Measurements from ENCODE around the gene BCL11A.

BCL11A gene

DNA sequence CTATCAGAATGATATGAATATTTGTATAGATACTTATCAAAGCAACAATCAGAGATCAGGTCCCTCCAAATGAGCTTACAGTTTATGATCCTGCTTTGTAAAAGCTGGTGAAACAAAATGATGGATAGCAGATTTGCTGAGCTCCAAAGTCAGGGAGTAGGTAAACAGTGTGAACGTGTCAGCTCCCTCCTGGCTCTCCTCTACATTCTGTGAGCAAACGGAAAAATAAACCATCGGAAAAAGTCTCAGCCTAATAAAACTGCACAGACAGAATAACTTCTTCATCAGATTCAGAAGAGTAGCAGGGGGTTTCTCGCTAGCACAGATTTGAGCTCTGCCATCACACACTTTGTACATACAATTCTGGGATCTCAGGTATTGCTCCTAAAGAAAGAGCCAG, 51.3 kb downstream of the BCL11A start:
- DNase-seq = no peak

DNA sequence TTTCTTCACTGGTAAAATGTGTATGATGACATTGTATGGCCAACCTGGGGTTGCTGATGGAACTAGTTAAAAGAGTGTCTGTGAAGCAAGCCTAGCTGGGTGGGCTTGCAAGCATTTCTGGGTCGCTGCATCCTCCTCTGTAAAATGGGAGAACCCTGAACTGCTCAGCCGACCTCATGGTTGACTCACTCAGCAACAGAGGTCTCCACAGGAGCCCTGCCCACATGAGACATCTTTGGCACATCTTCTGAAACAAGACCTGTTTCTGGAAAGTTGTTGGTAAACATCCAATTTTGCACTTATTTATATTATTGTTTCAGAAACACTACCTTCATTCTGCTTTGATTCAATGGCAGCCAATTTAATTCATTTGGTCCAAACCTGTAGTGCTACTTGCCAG, 52.6 kb downstream of the BCL11A start:
- DNase-seq = no peak

DNA sequence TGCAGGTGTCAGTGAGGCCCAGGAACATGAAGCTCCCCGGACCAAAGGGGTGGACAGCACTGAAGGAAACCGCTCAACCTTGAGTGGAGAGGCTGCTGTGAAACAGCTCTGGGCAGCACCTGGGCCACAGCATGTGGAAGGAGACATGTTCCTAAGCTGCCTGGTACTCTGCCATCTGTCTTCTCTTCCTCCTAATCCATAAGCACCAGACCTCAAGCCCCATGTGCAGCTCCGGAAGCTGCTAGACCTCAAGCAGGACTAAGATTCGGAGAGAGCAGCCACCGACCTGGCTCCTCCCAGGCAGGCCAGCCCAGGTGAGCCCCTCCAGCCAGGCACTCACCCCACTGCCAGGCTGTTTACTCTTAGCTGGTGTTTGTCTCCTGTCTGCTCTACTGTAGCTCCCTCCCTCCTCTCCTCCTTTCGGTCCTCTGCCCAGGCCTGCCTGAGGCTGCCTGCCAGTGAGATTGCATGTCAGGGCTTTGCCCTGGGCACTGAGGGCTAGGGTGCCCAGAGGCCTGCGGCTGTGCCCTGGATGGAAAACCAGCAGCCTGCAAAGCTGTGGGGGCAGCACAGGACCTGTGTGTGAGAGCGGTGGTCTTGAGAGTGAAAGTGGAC, 53.7 kb downstream of the BCL11A start:
- DNase-seq = no peak

DNA sequence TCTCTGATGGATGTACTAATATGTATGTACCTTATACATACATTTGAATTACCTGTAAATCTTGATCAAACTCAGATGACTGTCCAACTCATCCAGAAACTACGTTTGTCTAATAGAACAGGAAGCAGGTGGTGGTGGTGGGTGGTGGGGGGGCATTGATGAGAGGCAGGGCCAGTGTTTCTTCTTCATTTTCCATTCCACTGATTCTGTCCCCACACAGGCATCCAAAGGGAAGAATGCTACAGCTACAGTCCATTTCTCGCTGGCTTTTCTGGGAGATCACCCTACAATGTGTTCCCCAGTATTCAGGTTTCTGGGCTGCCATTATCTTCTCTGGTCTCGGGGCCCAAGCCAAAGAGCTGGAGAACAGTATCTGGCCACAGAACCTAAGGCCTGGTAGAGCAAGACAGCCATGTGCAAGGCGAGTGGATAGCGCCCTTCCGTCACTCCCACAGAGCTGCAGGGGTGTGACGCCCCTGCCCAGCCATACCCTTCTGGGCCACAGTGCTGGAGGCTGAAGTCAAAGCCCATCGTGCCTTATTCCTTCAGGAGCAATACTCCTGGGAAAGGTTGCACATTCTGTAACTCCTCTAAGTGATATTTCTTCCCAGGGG, 54.5 kb downstream of the BCL11A start:
- no peak for DNase-seq

DNA sequence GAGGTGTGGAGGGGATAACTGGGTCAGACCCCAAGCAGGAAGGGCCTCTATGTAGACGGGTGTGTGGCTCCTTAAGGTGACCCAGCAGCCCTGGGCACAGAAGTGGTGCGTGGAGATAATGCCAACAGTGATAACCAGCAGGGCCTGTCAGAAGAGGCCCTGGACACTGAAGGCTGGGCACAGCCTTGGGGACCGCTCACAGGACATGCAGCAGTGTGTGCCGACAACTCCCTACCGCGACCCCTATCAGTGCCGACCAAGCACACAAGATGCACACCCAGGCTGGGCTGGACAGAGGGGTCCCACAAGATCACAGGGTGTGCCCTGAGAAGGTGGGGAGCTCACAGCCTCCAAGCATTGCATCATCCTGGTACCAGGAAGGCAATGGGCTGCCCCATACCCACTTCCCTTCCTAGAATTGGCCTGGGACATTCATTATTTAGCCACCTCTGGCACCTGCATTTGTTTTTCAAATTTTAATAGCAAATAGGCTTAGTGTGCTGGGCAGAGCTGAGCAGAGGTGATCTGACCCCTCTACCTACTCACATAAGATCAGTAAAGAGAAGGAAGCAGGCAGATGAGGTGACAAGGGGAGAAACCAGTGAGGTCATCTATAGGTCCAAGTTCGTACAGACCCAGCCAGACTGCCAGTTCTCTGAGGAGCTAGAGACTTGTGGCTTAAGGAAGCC, 55.2 kb downstream of the BCL11A start:
- DNase-seq = no peak

DNA sequence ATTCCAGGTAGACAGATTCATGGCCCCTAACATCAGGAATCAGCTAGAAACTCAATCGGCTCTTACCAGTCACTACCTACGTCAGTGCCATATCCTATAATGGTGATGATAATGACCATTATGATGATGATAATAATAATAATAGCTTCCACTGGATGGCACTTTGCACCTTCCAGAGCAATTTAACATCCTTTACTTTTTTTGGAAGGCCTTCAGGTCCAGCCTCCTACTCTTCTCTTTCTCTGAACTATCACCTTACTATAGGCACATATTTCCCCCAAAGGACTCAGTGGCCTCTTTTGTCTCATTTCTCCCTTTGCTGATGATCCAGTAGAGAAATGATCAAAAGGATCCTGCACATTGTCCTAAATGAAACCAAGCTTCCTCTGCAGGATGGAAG, 56.0 kb downstream of the BCL11A start:
- no peak for DNase-seq

DNA sequence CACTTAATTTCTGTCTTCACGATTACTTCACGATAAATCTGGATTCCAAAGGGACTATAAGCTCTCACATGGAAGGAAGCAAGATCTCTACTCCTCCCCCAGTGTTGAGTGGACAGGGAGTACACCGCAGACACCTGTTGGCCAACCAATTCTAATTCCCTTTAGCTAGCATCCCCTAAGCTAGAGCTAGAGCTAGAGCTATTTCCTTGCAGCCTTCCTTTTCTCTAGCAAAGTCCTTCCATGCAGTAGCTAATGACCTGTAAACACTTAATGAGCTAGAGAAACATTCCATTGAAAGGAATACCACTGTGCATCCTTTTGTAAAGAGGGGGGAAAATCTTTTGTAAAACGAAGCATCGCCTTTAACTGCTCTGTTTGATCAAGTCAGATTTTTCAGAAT, 56.5 kb downstream of the BCL11A start:
- no peak for DNase-seq

DNA sequence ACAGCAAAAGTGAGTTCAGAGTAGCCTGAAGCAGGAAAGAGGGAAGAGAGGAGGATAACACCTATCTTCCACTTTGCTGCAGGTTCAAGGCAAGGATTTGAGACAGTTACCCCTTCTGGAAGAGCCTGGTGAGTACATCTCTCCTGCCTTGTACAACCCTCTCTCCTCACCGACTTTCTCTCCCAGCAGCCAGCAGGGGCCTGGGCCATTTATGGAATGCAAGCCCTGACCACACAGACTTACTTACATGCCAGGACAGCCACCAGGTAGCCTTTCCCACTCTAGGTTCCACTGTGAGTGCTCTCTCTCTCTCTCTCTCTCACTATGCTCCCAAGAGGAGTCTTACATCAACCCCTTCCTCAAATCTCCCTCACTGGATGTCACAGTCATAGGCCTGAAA, 57.0 kb downstream of the BCL11A start:
- DNase-seq = no peak

DNA sequence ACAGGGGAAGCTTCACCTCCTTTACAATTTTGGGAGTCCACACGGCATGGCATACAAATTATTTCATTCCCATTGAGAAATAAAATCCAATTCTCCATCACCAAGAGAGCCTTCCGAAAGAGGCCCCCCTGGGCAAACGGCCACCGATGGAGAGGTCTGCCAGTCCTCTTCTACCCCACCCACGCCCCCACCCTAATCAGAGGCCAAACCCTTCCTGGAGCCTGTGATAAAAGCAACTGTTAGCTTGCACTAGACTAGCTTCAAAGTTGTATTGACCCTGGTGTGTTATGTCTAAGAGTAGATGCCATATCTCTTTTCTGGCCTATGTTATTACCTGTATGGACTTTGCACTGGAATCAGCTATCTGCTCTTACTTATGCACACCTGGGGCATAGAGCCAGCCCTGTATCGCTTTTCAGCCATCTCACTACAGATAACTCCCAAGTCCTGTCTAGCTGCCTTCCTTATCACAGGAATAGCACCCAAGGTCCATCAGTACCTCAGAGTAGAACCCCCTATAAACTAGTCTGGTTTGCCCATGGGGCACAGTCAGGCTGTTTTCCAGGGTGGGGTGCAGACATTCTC, 58.3 kb downstream of the BCL11A start:
- DNase-seq = no peak

DNA sequence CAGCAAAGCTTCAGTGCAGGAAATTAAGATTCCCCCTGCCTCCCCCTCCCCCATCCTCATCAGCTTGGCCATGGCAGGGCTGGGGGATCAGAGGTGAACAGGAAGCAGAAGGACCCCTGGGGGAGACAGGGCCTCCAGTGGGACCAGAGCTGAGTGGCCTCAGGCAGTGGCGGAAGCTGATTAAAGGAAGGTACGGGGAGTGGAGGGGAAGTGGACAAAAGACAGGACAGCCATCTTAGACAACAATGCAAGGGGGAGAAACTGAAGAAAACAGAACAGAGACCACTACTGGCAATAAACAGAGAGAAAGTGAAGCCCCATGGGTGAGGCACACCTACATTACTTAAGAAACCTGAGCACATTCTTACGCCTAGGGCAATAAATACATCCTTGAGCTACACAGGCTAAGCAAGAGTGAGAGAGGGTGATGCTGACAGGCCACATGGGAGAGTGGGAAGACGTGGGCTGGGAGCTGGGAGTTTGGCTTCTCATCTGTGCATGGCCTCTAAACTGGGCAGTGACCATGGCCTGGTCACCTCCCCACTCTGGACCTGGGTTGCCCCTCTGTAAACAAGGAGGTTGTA, 59.6 kb downstream of the BCL11A start:
- no peak for DNase-seq

DNA sequence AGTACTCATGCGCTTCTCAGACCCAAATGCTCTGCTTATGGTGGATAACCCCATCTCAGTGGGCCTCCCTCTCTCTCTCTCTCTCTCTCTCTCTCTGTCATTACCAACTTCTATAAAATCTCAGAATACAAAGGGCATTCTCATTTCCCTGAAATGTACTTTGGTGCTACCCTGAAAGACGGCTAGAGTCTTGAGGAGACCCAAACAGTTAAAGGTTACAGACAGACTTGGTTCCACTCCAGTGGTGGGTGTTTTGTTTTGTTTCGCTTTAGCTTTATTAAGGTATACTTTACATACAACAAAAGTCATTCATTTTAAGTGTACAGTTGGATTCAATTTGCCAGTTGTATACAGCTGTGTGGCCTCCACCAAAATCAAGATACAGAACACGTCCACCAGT, 60.9 kb downstream of the BCL11A start:
- DNase-seq = no peak

DNA sequence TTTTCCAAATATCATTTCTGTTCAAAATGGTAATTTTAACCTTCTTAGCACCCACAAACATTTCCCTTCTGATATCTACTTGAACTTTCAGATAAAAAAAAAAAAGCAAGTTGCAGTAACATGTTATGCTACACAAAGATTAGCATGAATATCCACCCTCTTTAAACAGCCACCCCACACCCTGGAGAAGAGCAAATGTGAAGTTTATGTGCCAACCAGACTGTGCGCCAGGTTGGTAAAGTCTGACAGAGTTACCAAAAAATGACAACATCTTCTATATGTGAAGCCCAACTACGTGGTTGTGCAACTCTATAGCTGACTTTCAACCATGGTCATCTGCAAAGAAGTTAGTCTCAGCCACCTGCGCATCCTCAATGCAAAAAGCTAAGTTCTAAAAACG, 62.6 kb downstream of the BCL11A start:
- no peak for DNase-seq

DNA sequence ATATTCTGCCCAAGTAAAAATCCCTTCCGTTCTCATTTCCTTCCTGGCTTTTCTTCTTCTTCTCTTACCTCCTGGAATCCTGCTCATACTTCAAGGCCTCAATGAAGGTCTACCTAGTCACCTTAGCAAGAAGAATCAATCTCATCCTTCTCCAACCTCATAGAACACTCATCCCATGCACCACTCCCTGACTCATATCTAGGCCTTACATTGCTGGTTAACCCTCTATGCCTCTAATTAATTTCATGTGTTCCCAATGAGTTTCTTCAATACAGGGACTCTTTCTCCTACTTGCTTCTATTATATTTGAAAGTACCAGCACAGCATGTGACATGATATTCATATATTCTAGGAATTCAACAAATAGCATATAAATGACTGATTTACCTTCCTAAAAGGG, 63.0 kb downstream of the BCL11A start:
- DNase-seq = no peak

DNA sequence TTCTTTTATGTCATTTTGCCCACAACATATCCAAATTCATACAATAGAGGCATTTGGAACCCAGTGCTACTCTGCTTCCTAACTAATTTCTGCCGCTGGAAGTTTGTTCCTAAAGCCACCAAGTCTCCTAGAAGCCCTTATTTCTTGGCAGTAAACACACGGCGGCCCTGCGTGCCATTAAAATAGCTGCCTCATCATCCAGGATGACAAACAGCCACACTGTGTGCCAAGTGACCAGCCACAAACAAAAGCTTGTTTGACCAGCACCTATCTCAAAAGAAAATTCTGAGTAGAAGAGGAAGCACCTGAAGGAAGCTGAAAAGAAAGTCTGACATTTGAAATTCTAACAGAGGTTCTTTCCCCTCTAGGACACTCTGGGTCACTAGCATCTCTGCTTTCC, 64.2 kb downstream of the BCL11A start:
- no peak for DNase-seq

DNA sequence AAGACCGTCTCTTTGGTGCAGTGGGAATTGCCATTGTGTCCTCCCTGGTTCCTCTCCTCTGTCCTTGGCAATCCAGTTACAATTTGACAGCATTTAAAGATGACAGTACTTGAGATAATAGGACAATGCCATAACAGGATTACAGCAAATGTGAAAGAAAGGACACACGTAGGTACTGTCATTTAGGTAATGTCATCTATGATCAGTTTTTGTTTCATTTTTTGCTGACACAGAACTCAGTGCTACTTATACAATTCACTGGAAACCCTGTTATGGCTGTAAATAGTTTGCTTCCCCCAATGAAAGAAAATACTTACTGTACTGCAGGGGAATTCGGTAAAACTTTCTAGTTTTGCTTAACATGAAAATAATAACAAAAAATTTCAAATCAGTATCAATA, 65.2 kb downstream of the BCL11A start:
- no peak for DNase-seq

DNA sequence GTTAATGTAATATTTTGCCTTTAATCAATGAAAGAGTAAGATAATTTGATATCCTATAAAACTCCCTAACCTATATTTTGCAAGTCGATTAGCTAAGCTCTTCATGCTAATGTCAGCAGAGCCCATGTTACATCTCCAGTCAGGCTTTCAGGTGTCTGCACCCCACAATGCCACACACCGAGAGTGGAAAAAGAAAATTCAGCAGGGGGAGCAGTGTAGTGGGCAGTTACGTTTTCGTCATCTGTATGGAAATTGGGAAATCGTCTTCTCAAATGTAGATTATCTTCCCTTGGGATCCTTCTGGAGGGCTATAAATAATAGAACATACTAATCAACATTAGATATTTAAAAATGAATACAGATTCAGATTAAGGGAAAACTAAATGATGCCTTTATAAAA, 66.3 kb downstream of the BCL11A start:
- no peak for DNase-seq

DNA sequence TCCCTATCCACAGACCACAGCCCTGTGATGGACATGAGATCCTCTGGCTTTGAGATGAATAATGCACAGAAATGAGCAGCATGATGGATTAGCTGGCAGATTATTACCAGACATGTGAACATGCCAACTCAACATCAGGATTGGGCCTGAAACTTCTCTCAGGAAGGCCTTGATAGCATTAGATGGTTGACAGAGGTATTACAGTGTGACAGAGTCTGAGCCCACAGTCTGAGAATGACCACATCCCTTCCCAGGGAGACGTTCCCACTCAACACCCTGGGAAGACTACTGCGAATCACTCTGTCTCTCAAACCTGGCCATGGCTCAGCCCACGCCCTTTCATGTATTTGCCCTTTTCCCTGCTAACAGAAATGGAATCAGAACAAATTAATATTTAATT, 66.9 kb downstream of the BCL11A start:
- no peak for DNase-seq

DNA sequence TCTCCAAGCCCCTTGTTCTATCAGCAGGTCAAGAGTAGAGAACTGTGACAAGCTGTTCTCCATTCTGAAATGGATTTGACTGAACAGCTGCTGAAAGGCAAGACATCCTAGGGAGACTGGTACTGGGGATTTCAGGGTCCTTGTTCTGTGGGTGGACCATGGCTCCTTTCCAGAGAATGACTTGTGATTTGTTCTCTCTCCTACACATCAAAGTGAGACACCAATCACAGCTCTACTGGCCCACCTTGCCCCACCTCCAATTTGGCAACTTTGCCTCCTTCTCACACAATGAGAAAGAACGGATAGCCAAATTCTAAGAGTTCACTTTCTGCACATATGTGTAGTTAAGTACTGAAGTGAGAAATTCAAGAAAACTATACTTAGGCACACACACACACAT, 67.4 kb downstream of the BCL11A start:
- DNase-seq = no peak

DNA sequence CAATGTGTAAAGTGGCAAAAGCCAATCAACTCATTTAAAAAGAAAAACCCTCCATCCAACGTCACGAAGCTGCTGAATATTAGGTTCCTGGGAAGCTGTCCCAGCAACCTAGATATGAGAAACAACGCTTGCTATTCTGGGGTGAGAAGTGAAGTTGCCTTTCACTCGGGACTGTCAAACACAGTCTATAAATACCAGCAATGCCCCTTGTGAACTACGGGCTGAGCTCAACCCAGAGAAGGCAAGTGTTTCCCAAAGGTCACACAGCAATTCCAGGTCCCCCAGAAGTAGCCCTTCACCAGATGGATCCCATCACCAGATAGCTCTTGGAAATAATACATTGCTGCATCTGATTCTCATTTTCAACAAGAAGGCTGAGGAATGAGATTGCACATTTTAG, 67.9 kb downstream of the BCL11A start:
- DNase-seq = no peak

DNA sequence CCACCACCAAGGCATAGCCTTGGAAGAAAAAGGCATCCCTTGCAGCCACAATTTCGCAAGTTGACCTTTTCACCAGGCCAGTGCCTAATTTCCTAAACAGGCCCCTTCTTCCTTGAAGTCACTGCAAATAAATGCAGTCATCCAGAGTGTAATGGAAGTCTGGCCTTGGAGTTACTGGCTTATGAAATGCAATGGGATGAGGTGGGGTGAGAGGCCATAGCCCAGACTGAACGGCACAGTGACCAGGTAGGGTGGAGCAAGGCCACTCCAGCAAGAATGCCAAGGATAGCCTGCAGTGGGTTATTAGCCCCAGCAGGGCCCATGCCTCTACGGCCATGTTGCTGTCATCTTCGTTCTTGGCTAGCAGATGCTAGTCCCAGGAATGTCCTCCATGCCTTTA, 68.4 kb downstream of the BCL11A start:
- DNase-seq = no peak

DNA sequence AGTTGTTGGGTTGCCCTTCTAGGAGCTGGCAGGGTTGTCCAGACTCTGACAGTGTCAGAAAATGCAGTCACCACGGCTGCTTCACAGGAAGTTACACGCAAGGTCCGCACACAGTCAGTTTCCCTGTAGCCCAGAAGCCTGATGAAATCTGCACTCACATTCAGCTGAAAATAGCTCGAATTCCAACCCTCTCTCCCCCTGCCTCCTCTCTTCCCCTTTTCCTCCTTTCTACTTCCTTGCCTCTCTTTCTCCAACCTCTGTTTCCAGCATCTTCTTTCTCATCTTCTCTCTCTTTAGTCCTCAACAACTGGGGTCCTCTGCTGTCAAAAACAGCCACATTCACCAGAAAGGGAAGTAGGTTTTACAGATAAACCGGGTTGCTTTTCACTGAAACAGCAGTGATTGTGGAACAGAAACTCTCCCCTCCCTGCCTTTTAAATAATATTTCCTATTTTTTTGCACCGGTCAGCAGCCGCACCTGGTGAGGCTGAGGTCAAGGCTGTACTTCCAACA, 69.3 kb downstream of the BCL11A start:
- DNase-seq = no peak

DNA sequence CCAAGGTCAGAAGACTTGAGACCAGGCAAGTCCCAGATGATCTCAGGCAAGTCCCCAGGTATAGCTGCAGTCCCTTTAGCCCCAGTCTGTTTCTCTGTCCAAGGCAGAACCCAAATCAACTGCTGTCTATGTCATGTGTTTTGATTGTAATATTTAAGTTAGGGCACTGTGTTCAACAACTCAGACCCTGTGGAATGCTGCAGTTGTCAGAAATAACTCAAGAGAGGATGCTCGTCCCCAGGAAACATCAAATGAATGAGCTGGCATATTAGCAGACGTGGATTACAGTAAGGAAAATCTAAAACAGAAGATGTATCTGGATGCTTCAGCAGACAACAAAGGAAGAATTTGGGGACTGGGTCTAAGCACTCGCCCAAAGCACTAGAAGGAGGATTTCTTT, 70.1 kb downstream of the BCL11A start:
- DNase-seq = no peak

DNA sequence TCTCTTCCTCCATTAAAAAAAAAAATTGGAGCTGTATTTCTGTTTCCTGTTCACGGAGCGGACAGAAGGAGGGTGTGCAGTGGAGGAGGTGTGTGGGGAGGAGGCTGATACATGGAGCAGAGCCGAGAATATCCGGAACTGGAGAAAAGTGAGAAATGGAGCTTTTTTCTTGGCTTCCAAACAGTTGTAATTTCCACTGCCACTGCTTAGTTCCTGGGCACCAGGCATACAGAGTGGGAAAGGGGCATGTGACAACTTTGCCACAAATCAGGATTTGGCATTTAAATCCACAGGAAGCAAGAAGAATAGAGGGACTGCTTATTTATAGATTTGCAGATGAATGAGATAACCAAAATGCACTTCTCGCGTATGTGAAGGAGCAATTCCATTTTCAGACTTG, 71.2 kb downstream of the BCL11A start:
- no peak for DNase-seq

DNA sequence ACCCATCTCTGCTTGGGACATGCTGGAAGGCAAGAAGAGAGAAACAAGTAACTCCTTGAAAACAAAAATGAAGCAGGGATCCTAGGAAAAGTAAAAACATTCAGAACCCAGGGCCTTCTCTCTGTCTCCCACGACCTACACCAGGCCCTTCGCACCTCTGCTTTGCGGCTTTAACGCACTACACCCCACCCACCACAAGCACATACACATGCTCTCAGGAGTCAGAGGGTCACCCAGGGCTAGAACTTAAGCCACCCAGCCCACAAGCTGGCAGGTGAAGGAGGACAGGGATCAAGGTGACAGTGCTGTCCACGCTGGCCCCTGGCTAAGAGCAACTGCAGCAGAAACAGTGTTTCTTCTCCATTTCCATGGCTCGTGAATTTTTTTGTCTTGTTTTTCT, 72.2 kb downstream of the BCL11A start:
- DNase-seq = no peak
